NCI-H2107 (cell line): ENCODE measurements around the gene MZB1.
"Not testable (repeated sequence)": the region's sequence is repeated elsewhere in the genome, so short reads cannot be mapped to it uniquely, and the experiment has no call there.

Experiments
- DNase-seq: peaks from one replicate; lab custom pipeline; 2025; lab: John Stamatoyannopoulos, UW

The MZB1 gene

DNA sequence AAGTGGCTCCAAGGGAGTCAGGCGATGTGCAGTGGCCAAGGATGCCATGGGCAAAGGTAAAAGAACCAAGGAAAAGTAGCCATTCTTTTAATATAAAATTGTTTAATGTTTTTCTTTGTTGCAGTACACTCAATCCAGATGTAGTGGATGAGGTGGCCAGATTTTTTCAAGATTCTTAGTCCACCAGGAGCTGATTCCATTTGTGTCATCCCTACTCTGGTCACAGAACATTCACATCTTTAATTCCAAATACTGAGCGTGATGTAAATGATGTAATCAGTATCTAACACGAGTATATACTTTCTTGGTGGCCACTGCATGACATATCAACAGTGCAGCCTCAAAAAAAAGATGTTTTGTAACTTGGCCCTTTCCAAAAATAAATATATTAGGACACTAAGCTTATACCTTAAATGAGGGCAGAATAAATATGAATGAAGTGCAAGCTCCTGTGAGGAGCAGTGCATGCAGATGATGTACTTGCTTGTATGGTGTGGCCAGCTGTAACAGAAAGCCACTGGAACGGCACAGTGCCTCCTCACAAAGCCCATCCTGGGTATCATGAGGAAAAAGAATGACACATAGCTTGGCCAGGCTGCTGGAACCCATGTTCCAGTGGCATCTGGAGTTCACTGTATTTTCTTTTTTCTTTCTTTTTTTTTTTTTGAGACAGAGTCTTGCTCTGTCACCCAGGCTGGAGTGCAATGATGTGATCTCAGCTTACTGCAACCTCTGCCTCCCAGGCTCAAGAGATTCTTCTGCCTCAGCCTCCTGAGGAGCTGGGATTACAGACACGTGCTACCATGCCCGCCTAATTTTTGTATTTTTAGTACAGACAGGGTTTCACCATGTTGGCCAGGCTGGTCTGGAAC is 20.6 kb upstream of the MZB1 start:
- no peak for DNase-seq

DNA sequence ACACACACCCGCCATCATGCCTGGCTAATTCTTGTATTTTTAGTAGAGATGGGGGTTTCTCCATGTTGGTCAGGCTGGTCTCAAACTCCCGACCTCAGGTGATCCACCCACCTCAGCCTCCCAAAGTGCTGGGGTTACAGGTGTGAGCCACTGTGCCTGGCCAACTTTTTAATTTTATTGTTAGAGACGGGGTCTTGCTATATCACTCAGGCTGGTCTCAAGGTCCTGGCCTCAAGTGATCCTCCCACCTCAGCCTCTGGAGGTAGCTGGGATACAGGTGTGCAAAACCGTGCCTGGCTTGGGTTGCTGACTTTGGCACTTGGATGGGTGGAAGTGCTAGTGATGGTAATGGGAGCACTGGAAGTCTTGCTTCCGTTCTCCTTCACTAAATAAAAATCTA is 19.4 kb upstream of the MZB1 start:
- DNase-seq = not testable (repeated sequence)

DNA sequence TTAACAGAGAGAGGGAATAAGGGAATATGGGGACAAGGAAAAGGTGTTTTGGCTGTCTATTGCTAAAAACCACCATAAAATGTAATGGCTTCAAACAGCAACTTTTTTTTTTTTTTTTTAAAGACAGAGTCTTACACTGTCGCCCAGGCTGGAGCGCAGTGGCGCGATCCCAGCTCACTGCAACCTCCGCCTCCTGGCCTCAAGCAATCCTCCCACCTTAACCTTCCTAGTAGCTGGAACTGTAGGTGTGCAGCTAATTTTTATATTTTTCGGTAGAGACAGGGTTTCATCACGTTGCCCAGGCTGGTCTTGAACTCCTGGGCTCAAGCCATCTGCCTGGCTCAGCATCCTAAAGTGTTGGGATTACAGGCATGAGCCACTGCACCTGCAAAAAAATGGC is 18.5 kb upstream of the MZB1 start:
- DNase-seq = no peak

DNA sequence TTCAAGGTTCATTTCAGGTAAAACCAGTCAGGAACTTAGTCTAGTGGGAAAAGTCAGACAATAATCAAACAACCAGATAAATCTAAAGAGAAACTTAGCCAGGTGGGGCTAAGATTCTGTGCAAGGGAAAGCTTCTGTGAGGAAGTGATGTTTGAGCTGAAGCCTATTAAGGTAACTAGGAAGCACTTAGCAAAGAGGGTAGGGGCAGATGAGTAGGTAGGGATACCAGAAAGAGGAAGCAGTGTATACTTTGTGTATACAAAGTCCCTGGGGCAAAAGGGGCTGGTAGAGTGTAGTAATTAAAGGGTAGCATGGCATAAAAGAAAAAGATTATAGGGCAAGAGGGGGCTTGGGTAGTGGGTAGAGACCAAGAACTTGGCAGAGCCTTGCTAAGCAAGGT is 17.8 kb upstream of the MZB1 start:
- no peak for DNase-seq

DNA sequence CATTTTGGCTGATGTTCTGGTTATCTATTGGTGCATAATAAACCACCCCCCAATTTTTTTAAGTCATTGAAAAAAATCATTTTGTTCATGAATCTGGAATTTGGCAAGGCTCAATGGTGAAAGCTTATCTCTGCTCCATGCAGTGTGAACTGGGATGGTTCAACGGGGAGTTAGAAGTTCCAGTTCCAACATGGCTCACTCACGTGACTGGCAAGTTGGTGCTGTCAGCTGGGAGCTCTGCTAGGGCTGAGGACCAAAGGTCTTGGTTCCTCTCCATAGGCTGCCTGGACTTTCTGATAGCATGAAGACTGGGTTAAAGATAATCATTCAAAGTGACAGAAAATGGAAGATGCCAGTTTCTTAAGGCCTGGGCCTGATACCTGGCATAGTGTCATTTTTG is 17.2 kb upstream of the MZB1 start:
- DNase-seq = no peak

DNA sequence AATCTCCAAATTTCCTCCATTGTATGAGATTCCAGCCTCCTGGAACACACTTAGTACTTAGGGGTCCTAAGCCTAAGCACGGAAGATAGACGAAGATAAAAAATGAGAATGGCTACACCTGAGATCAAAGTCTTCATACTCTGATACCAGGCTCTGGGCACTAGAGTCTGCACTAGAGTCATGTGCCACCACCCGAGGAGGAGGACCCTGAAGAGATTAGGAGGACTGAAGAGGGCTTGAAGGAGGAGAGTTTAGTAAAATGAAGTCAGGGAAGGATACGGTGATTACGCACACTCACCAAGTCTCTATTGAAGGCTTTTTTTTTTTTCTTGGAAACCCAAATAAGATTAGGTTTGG is 14.7 kb upstream of the MZB1 start:
- no peak for DNase-seq

DNA sequence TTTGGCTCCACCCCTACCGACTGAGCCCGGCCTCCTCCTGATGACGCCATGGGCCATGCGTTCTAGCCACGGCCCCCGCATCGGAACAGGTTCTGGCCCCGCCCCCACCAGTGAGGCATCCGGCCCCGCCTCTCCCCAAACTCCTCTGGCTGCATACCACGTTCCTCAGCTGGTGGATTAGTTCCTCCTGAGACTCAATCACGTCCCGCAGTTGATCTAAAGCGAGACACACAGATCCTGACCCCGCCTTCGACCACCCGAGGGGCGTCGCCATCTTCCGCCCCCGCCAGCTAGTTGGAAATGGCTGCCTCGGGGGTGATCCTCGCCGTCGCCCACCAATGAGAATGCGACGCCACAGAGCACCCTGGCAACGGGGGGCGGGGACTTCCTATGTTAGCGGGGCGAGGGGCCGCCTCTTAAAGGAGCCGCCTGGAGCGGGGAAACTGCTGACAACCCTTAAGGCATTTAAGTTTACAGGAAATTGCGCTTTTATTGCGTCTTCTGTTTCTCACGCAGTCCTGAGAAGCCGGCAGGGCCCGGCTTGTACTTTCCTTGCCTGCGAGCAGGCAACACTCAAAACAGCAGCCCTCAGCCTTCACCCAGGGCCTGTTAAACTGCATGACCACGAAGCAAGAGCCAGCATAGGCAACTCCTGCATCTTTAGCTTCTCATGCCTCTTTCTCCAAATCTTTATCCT is 14.2 kb upstream of the MZB1 start, which contains the start of gene SPATA24:
TSS of gene SPATA24 (minus strand) at position 303 of the 697 bp plus-strand sequence. CDS start at position 274, 29 bp downstream.
- DNase-seq = peak; percentile 50

DNA sequence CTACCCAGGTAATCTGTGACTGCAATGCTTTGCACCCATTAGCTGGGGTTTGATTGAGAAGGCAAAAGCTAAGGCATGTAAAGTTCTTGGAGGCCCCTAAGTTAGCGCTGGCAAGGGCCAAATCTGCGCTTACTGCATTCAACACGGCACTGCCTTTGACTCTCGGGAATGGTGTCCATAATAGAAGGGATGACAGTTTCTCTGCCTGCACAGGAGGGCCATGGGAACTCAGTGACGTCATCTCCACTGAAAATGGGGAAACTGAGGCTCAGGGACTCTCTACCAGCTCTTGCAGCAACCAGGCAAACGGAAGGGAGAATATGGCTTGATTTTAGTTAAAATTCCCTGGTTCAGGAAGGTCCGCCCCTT is 13.7 kb upstream of the MZB1 start:
- no peak for DNase-seq

DNA sequence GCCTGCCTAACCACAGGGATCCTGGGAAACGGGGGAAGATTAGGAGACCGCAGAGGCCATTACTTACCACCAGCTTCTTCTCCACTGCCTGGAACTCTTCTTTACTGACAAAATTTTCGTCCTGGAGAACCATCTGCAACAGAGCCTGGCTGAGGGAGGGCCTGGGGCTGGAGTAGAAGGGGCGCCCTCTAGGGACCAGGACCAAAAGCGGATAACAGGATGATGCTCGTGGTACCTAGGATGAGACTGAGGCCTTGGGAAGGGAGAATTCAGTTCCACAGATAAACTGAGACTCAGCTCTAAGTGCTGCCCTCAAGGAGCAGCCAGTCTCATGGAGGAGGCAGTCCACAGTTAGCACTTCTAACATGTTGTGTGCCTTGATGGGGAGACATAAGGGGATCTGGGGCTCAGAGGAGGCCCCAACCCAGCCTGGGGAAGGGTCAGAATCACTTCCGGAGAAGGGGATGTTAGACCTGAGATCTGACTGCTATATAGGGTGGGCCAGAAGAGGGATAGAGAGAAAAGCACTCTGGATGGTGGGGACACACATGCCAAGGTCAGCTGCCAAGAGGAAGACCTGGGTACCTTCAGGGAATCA is 12.9 kb upstream of the MZB1 start:
- no peak for DNase-seq

DNA sequence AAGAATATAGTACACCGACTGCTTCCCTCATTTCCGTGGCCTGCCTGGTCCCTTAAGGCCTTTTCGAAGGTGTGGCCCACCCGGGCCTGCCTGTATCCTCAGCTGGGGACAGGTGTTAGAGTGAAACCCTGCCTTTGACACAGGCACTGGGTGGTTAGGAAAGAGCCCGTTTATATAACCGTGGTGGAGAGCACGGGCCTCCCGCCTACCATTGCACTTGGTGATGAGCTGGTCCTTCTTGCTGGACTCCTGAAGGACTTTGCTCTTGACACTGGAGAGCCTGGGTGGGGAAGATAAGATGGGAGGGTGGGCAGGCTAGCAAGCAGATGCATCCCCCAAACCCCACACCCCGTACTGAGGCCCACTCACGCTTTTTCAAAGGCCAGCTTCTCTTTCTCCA is 11.8 kb upstream of the MZB1 start:
- DNase-seq = no peak

DNA sequence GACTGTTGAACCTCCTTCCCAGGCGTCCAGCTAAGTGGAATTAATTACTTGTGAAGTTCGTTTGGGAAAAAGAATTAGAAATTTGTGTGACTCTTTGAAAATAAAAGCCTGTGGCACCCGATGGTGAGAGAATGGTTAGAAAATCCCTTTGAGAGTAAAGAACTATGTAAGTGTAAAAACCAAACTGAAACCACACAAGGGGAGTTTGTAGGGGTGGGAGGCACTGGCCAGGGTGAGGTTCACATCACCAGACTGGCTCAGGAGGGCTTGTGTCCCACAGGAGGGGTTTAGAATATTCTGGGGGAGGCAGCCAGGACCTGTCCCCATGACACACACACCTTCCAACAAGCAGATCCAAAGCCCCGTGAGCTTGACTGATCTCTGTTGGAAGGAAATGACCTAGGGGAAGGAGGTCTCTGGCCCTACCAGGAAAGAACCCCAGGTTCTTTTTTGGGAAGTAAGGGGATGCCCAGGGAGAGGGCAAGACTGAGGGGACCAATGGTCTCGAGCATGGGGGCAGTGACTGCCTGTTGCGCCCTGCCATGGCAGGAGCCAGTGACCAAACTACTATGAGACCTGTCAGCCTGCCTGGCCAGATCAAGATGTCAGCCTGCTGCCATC is 9.9 kb upstream of the MZB1 start:
- DNase-seq = no peak

DNA sequence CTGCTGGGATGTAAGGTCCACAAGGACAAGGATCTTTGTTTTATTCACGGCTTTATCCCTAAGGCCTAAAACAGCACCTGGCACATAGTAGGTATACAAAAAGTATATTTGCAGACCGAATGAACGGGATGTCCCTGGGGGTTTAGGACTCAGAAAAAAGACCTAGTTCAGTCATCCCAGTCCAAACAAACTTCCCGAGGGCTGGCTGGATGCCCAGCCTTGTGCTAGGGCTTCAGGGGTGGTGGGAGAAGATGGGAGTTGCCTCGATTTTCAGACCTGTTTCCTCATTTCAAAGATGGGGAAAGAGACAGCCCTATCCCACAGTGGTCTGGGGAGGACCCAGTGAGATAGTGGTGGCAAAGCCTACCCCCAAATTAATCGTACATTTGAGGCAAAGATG is 8.2 kb upstream of the MZB1 start:
- no peak for DNase-seq

DNA sequence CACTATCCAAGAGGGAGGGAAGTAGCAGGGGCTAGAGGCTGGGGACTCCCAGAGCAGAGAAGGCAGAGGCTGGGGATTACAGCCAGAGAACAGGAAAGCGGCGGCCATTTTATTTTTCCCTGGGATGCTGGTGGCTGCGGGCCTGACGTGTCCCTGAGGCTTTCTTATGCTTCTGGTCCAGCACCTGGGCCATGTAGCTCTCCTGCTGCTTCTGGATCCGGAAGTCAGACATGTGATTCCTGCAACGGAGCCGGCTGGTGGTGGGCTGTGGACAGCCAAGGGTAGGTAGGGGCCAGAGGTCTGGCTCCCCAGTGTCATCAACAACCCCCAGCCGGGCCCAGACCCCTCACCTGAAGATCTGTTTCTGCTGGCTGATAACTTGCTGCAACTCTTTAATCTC is 7.0 kb upstream of the MZB1 start:
- no peak for DNase-seq

DNA sequence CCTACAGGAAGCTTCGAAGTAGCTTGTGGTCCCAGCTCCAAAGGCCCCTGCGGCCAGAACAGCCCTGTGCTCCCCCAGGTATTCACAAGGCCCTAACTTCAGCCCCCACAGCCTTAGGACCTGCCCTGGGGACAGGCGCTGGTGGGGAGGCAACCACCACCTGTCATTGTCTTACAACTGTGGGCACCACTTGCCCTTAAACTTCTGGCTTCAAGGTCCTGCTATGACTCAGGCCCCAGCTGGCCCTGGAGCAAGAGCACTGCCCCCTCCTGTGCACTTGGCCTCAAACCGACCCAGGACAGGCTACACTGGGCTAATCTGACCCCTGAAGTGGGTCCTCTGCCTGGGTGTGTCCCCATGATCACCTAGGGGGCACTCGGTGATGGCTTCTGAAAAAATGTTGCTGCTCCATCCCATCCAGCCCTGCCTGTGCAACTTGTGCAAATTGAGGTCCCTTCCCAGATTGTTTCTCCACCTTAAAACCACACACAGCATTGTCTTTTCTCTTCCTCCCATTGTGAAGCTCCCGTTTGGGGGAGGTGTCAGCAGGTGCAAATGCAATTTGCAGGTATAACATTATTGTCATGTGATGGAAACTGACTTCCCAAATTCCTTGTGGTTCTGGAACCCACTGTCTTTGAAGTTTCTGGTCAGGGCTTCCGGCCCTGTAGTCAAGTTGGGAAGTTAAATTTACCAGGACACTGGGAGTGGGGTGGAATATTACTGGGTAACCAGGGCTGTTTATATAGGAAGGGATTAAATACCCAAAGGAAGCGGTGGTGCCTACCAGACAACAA is 6.3 kb upstream of the MZB1 start:
- DNase-seq = no peak

DNA sequence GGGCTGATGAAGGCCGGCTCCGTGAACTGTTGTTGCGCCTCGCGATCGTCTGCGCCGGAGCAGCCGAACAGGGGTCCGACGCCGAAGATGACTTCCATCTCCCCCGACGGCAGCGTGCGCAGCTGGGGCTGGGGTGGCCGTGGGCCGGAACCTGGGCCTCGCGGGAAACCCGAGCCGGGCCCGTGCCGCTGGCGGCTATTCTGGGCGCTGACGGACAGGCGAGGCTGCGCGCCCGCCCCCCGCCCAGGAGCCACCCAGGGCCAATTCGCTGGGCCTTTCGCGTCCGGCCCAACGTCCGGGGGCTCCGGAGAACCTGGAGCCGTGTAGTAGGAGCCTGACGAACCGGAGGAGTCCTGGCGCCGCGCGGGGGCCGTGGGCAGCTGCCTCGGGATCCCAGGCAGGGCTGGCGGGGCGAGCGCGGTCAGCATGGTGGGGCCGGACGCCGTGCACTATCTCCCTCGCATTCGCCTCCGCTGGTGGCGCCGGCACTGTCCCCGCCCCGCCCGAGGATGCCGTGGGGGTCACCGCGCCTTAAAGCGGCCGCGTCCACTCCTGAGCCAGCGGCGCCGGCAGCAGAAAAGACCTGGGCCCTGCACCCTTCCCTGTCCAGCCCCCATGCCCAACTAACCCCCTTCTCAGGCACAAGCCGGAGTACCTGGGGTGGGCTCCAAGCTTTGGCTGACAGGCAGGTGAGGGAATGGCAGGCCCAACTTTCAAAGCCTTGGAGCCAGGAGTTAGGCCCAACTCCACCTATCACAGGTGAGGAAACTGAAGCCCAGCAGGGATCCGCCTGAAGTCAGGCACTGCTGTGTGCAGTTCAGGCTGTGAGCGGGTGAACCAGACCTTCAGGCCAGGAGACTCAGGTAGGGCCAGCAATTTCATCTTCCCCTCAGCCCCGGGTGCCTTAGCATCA is 5.2 kb upstream of the MZB1 start, which contains the start of gene PROB1:
TSS of gene PROB1 (minus strand) at position 451 of the 913 bp plus-strand sequence. CDS start at position 428, 23 bp downstream.
- no peak for DNase-seq

DNA sequence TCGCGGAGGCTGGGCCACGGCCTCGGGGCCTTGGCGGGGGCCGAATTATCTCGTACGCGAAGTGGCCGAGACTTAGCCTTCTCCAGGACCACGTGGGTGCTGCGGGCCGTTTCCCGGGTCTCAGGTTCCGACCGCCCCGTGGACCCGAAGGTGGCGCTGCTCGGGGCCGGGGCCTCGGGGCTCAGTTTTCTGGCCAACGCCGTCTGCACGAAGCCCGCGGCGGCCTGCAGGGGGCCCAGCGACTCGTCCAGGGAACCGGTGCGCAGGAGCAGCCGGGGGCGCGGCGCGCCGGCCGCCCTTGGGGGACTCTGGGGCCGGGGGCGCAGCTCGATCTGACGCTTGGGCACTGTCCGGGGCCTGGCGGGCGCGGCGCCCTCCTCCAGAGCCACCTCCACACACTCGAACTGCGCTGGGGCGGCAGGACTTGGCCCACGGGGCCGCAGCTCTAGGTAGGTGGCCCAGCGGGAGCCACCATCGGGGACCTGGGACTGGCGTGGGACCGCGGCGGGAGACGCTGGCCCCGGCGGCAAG is 4.5 kb upstream of the MZB1 start:
- no peak for DNase-seq

DNA sequence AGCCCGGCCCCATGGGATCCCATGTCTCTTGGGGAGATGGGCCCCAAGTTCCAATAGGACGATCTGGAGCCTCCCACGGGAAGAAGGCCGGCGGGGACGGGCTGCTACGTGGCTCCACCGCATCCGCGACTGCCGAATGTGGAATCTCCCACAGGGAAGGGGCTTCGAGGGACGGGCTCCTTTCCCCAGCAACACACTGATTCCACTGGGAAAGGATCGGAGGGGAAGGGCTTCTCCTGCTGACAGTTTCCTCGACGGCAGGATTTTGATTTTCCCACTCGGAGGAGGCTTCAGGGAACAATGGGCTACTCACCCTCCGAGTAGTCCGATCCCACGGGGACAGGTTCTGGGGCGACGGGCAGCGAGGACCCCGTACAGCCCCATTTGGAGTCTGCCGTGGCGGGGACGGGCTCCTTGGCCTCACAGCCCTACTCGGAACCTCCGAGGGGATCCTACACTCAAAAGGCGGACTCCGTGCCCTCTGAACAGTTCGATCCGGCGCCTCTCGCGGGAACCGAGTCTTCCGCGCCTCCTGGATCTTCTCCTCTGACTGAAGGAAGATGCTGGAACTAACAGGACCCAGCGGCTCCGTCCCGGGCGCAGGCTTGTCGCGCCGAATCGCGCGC is 3.9 kb upstream of the MZB1 start:
- no peak for DNase-seq

DNA sequence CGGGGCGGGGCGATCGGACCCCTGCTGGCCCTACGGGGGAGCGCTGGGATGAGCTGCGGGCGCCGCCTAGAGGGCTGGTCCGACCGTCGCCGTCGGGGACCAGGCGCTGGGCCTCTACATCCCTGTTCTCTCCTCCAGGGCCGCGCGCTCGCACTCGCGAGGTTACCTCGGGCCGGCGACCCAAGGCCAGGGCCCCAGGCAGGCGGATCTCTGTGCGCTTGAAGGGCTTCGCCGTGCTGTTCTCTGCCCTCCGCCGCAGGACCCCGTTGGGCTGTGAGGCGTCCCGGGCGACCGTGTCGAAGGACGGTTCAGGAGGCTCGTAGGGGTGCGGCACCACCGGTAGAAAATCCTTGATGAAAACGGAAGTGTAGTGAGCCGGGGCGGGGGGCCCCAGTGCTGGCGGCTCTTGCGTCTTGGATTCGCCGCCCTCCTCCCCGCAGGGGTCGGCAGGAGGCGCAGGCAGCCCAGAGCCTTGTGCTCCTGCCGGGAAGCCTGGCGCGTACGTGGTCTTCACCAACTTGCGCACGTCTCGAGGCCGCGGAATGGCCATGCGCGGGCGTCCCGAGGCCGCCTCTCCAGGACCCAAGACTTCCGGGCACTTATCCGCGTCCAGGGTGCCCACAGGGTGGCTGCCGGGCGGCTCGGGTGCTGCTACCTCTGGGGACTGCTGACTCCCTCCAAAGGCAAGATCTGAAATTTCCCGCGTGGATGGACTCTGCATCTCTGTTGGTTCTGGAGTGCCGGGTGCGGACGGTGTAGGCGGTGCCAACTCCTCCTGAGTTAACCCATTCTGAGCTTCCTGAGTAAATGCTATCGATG is 3.2 kb upstream of the MZB1 start:
- no peak for DNase-seq

DNA sequence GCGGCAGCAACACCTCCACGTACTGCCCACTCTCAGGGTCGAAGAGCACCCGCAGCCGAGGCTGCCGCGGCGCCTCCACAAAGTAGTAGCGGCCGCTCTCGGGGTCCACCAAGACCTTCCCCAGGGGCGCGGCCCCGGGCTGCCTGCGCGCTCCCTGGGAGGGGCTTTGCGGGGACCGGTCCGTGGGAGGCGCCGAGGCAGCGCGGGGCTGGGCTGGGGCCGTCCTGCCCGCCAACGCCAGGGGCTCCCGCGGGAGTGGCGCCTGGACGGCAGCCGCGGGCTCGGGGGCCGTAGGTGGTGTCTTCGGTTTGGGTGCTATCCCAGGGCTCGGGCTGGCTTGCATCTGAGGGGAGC is 2.6 kb upstream of the MZB1 start:
- no peak for DNase-seq
